Omental fat pad (tissue), 4 donors: Measurements from ENCODE around the gene BRD2. TPM values are rescaled to one million over a fixed set of nuclear protein-coding genes. Genes with fewer than 3 reads are reported as not detected.

ENCODE experiments used
- ATAC-seq: fragments of 150-250 bp; one replicate; pipeline ENCODE4 v1.9.1; 2016; ENCODE audit warnings: mild to moderate bottlenecking, moderate library complexity; ENCODE audit not compliant: low FRiP score
- DNase-seq: peaks from one replicate; pipeline ENCODE4 v3.0.0-alpha.2; 2019; ENCODE audit warnings: low spot score
- CTCF ChIP-seq, 3 donors: fragments of 450-650 bp; IDR thresholded peaks; one replicate each; pipeline ENCODE4 v1.5.1; 2016 to 2017; ENCODE audit warnings: antibody characterized with exemption in 3 of 3, mild to moderate bottlenecking in 3 of 3, moderate library complexity in 2 of 3
- total RNA-seq, 4 donors: library from RNA; depleted of rRNA; stranded (reverse); fragments of >200 nt; gene quantifications; one replicate each; pipeline ENCODE4 v1.1.0, GENCODE V29; 2016

The BRD2 gene
- 100 to 1,000 TPM; 133 to 257 (median 154) TPM for total RNA-seq

DNA sequence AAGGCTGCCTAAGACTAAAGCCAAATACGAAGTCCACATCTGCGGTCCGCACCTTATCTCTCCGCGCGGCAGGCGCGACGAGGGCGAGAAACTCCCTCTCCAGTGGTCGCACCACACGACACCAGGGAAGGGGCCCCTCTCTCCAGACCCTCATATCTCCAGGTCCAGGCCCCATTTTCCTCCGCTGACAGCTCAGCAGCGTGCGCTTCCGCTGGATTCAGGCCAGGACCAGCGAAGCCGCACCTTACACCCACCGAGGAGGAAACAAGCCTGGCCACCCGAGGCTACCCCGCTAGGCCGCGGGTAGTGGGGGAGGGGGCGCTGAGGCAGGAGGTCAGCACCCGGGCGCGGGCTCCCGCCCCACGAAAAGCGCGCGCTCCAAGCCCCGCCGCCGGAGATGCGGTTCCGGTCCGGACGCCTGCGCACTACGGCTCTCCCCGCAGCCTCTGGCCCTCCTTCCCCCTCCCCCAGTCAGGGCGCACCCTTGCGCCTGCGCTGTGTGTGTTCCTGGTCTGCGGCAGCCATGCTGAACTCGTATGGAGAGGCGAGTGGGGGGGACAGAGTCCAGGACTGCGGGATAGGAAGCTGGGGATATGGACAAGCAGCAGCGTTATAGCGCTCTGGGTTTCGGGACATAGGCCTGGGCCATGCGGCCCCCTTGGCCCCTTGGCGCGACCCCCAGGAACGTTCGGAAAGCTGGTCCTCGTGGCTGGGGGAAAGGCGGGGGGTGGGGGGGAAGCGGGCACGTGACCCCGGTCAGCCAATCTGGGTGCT is at the start of gene BRD2:
TSS of gene BRD2 (plus strand) at position 502 of the 774 bp plus-strand sequence. CDS start 4,305 bp downstream, outside the sequence.
- peak; percentile 72 for ATAC-seq
- TF ChIP-seq CTCF (IDR thresholded peaks at IDR 0.05): no peak
- peak; percentile 65 for DNase-seq

GRCh38 chr6:32920715-32921114 is 47.7 kb upstream of the BRD2 start:
- no peak for TF ChIP-seq CTCF (IDR thresholded peaks at IDR 0.05)
- ATAC-seq (no peak), DNase-seq (no peak)

DNA sequence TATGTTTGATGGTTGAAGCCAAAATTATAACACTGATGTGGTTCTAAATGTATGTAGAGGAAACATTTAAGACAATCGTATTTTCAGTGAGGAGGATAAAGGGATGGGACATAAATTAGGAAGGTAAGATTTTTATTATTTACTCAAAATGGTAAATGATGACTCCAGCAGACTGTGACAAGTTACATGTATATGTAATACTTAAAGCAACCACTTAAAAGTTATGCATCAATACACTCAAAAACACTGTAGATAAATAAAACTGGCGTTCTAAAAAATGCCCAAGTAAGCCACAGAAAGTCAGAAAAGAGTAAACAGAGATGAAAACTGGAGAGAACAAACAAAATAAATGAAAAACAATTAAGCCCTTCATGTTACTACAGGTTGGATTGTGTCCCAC is 46.3 kb upstream of the BRD2 start:
- TF ChIP-seq CTCF (IDR thresholded peaks at IDR 0.05): no peak
- ATAC-seq (no peak), DNase-seq (no peak)

DNA sequence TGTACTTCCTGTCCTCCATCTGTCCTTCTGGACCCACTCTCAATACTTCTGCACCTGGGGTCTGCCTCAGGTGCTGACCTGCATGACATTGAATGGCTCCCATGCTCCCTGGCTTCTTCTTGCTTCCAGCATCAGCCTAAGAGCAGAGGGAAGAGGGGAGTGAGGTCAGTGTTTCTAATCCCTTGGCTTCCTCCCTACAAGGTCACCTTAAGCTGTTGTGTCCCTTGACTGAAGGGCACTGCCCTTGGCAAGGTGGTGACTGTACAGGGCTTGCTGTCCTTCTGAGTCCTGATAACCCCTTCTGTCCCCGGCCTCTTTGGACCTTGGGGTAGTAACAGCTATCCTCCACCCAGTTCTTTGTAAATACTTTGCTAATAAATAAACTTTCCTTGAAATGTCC is 37.2 kb upstream of the BRD2 start:
- TF ChIP-seq CTCF (IDR thresholded peaks at IDR 0.05): no peak
- ATAC-seq (no peak), DNase-seq (no peak)

- no peak for ATAC-seq
- no peak for TF ChIP-seq CTCF (IDR thresholded peaks at IDR 0.05)
- no peak for DNase-seq
Observed at GRCh38 chr6:32932132-32932868, 36.1 kb upstream of the BRD2 start.

- TF ChIP-seq CTCF (IDR thresholded peaks at IDR 0.05): peak in 1 of 3 donors; percentile 26
- peak; percentile 98 for DNase-seq
- ATAC-seq: peak; percentile 79
Observed at GRCh38 chr6:32933661-32934085, 34.7 kb upstream of the BRD2 start.
